Limb (tissue), 2 donors: Measurements from ENCODE around the gene MUSK.
"Not testable (repeated sequence)": the region's sequence is repeated elsewhere in the genome, so short reads cannot be mapped to it uniquely, and the experiment has no call there.

Experiments used
- DNase-seq, 2 donors: peaks; one replicate each; pipeline ENCODE4 v3.0.0-alpha.2; 2016; ENCODE audit errors: extremely low spot score in 2 of 2

Gene MUSK

GRCh38 chr9:110758201-110758600, 89.6 kb downstream of the MUSK start:
- DNase-seq = no peak

- no peak for DNase-seq
Observed at GRCh38 chr9:110762783-110763182, 94.2 kb downstream of the MUSK start.

- no peak for DNase-seq
Observed at GRCh38 chr9:110763568-110763967, 95.0 kb downstream of the MUSK start.

GRCh38 chr9:110764006-110764405, 95.4 kb downstream of the MUSK start:
- DNase-seq = no peak

GRCh38 chr9:110765926-110766325, 97.3 kb downstream of the MUSK start:
- DNase-seq = no peak

GRCh38 chr9:110767559-110768063, 99.0 kb downstream of the MUSK start:
- DNase-seq = peak in 1 of 2 donors; percentile 34

- DNase-seq = no peak
Observed at GRCh38 chr9:110768886-110769285, 100.3 kb downstream of the MUSK start.

GRCh38 chr9:110769667-110770066, 101.1 kb downstream of the MUSK start:
- no peak for DNase-seq

- no peak for DNase-seq
Observed at GRCh38 chr9:110775724-110776123, 107.1 kb downstream of the MUSK start.

GRCh38 chr9:110776221-110776620, 107.6 kb downstream of the MUSK start:
- no peak for DNase-seq

- DNase-seq = no peak
Observed at GRCh38 chr9:110777196-110777875, 108.7 kb downstream of the MUSK start.

- no peak for DNase-seq
Observed at GRCh38 chr9:110777876-110778215, 109.3 kb downstream of the MUSK start.

GRCh38 chr9:110782701-110783100, 114.1 kb downstream of the MUSK start:
- no peak for DNase-seq

- no peak for DNase-seq
Observed at GRCh38 chr9:110784309-110784708, 115.7 kb downstream of the MUSK start.

GRCh38 chr9:110785166-110785565, 116.6 kb downstream of the MUSK start:
- DNase-seq = no peak

GRCh38 chr9:110788396-110788795, 119.8 kb downstream of the MUSK start:
- not testable (repeated sequence) for DNase-seq

GRCh38 chr9:110788871-110789270, 120.3 kb downstream of the MUSK start:
- DNase-seq = no peak

GRCh38 chr9:110797611-110798010, 129.0 kb downstream of the MUSK start:
- no peak for DNase-seq

- no peak for DNase-seq
Observed at GRCh38 chr9:110799396-110799795, 130.8 kb downstream of the MUSK start.

GRCh38 chr9:110801426-110801825, 132.8 kb downstream of the MUSK start:
- no peak for DNase-seq

GRCh38 chr9:110802416-110803035, 133.9 kb downstream of the MUSK start:
- no peak for DNase-seq

GRCh38 chr9:110807956-110808598, 139.5 kb downstream of the MUSK start:
- DNase-seq = no peak

GRCh38 chr9:110808599-110808980, 140.0 kb downstream of the MUSK start:
- no peak for DNase-seq
